ENCODE results near the gene PGRMC2.
A peak's percentile ranks its signal among the peaks of the same experiment; 100 is the strongest.
"Not testable (repeated sequence)": the region's sequence is repeated elsewhere in the genome, so short reads cannot be mapped to it uniquely, and the experiment has no call there.

PGRMC2 gene

DNA sequence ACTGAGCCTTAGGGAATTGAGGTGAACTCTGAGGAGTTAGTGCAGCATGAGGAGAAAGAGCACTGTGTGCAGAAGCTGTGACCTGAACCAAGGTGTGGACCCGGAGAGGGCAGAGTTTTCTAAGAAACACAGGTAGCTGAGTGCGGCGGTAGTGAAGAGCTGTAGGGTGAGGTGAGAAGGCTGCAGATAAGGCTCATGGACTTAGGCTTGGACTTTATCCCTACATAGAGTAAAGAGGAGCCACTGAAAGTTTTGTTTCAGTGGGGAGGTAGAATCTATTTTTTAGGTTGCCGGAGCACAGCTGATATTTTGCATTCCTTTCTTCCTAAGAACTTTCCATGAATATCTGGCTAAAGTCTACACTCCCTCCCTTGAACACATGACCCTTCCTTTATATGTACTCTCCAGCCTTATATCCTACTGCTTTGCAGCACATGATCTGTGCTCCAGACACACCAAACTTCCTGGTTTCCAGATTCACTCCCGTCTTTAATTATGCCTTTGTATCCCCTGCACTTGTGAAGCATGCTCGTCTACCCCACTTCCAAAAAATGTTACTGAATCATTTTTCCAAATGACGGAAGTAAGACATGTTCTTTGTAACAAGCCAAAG is 10.6 kb upstream of the PGRMC2 start:
- no peak for DNase-seq

- no peak for DNase-seq
These were observed 7.6 kb upstream of the PGRMC2 start for GRCh38 chr4:128295255-128295654.

DNA sequence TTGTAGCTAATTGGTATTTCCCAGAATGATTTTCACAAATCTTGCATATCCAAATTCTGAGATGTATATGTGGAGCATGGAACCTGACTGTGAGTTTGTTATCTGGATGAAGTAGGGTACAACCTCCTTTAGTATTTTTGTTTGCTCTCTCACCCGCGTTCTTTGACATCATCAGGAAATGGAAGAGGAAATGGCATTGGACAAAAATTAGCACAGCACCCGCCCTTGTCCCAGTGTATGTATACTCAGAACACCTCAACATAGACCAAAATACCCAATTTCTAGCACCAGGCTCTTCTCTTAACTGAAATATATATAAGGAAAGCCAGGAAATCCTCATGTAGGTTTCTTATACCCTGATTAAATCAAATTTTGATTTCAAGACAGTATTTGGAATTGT is 6.9 kb upstream of the PGRMC2 start:
- DNase-seq: no peak

DNA sequence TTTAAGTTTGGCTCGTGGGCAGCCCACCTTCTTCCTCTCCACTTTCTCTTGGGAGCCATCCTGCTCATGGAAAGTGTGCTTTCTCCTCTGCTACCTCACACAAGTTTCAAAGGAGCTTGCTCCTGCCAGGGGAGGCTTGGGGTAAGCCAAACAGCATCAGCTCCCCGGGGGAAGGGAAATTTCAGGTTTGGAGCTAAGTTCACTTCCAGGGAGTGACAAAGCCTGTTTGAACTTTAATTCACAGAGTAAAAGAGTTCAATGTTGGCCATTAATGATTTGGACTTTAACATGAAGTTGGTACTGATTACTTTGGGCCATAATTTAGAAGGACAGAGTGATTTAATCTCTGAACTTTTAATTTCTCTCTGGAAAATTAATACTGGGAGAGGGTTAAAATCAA is 4.7 kb upstream of the PGRMC2 start:
- DNase-seq: no peak

DNA sequence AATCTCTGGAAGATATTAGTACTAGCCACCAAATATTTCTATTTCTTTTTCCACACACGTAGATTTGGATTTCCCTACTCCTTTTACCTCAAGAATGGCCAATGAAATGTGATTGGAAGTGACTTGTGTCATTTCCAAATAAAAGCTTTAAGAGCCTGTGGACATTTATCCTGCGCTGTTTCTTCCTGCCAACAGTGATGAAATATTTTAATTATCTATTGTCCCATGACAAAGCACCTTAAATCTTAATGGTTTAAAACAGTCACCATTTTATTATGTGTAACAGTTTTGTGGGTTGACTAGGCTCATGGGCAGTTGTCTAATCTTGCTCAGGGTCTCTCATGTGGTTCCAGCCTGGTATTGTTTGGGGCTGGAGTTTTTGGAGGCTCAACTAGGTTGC is 3.5 kb upstream of the PGRMC2 start:
- DNase-seq: no peak

- no peak for DNase-seq
These were observed 2.9 kb upstream of the PGRMC2 start for GRCh38 chr4:128290526-128290925.

GRCh38 chr4:128289523-128290158 is 2.0 kb upstream of the PGRMC2 start:
- DNase-seq: no peak

DNA sequence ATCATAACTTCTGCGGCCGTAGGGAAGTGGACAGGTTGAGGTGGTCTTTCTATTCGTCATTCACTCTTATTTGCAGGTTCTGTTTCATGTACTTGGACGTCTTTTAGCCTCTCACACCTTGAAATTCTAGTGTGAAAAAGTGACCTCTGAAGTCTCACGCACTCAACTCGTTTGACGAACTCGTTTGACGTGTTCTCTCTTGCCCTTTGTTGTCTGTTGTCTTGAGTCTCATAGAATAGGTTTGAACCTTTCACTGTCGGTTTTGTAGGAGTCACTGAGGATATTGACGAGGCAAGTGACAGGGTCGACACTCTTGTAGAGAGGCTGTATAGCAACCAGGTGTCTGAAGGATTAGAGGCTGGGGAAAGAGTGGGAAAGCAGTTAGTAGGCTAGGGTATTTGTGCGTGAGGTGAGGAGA is 1.1 kb upstream of the PGRMC2 start:
- DNase-seq: peak in 1 of 2 donors; percentile 24

- DNase-seq: peak; percentile 95 to 98
These were observed 467 bp upstream of the PGRMC2 start for GRCh38 chr4:128287871-128288688.

DNA sequence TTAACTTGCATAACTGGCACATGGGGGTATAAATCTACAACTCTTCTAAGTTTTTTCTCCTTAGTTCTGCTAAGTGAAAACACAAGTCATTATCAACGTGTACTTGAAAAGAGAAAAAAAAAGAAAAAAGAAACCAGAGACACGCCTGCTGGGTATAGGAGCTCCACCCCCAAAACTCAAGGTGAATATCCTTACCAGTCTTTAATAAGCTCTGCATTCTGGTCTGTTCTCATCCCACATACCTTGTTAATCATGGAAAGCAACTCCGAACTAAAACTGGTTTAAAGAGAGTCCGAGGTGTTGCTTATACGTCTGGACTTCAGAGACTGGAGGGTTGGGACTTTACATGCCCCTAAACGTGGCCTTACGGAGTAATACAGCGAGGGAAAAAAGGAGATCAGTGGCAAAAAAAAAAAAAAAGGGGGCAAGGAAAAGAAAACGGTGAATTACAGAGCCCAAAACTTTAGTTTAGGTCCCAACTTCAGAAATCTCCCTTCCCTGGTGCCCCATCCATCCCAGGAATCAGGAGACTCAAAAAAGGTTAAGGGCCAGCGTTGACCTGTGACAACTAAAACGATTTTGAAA is 1.0 kb downstream of the PGRMC2 start:
- peak in 1 of 2 donors; percentile 9 for DNase-seq

GRCh38 chr4:128285085-128285997 is 2.3 kb downstream of the PGRMC2 start:
- no peak for DNase-seq

- no peak for DNase-seq
These were observed 3.3 kb downstream of the PGRMC2 start for GRCh38 chr4:128284317-128284716.

DNA sequence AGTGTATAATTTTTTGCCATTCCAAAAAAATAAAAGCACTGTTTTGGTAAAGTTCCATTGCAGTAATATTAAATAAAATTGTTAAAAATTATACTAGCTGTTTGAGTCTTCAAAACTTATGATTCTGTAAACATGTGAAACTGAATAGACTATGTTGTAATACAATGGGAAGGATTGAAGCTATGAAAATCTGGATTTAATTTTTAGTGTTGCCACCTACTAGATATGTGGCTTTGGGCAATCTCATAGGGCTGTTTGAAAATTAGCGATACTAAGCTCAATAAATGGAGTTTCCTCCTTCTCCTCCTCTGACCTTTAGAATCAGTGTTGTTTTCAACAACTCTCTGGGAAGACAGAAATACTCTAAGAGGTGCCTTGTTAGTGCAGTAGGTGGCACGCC is 4.5 kb downstream of the PGRMC2 start:
- no peak for DNase-seq

GRCh38 chr4:128282516-128282915 is 5.1 kb downstream of the PGRMC2 start:
- no peak for DNase-seq

DNA sequence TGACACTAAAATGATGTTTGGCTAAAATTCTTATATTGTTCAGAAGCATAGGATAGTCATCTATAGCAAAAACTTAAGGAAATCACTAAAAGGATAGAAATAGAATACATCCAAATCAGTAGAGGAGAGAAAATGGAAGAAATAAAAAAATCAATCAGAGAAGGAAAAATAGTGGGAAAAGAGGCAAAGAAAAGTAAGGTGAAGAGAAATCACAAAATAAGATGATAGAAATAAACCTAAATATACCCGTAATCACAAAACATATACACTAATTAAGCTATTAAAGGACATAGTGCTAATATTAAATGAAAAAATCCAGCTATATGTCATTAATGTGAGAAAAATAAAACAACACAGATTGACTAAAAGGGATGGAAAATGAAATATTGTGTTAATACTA is 6.3 kb downstream of the PGRMC2 start:
- DNase-seq: no peak

GRCh38 chr4:128279624-128280225 is 7.9 kb downstream of the PGRMC2 start:
- DNase-seq: no peak

- DNase-seq: no peak
These were observed 9.8 kb downstream of the PGRMC2 start for GRCh38 chr4:128277856-128278255.

- DNase-seq: no peak
These were observed 12.3 kb downstream of the PGRMC2 start for GRCh38 chr4:128275346-128275745.

DNA sequence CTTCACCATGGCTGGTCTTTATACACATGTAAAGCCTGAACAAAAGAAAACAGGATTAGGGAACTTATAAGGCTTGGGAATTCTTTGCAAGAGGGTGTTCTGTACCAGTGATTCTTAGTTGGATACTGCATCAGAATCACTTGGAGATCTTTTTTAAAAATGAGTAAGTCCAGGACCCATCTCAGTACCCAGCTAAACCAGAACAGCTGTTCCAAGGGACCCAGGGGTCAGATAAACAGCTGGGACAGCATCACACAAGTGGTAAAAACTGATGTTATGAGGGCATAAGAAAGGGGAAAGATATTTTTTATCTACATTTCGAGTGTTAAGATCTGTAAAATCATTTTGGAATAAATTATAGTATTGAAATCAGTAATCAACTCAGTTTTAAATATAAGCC is 16.1 kb downstream of the PGRMC2 start:
- no peak for DNase-seq

DNA sequence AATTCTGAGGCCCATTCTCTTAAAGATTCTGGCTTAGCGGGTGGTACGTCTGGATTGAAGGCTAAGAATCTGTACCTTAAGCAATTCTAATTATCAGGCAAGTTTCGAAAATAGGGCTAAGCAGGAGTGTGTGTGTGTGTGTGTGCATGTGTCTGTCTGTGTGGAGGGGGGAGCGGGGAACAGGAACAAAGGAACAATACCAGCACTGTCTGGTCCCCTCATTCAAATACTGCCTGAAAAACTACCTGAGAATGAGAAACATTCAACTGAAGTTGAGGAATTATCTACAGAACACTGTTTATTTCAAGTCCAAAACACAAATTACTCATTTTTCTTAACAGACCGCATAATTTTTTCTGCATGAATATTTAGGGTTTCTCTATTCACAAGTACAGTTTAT is 18.6 kb downstream of the PGRMC2 start:
- no peak for DNase-seq

GRCh38 chr4:128267745-128268144 is 19.9 kb downstream of the PGRMC2 start:
- no peak for DNase-seq

DNA sequence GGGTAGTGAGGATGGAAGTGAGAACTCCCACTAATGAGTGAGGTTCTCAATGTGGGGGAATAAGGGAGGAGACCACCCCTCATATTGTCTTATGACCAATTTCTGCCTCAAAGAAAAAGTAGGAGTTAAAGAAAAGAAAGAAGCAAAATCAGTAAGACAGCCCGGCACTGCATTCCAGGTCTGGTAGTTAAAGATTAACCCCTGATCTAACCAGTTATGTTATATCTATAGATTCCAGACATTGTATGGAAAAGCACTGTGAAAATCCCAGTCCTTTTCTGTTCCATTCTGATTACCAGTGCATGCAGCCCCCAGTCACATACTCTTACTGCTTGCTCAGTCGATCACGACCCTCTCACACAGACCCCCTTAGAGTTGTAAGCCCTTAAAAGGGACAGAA is 20.4 kb downstream of the PGRMC2 start:
- not testable (repeated sequence) for DNase-seq
